Parietal lobe (tissue), 1 donor: ENCODE results near the gene HINT1. TPM values are rescaled to one million over a fixed set of nuclear protein-coding genes. Genes with fewer than 3 reads are reported as not detected.

Source experiments
- total RNA-seq: library from RNA; depleted of rRNA; stranded (reverse); fragments of >200 nt; gene quantifications from one replicate; pipeline ENCODE4 v1.2.3, GENCODE V29; 2014

Gene HINT1
- 133 TPM for total RNA-seq

GRCh38 chr5:131165119-131165727 lies at the start of gene HINT1:
TSS of gene HINT1 (minus strand) at chr5:131165256. CDS start at chr5:131165205, 51 bp downstream.

DNA sequence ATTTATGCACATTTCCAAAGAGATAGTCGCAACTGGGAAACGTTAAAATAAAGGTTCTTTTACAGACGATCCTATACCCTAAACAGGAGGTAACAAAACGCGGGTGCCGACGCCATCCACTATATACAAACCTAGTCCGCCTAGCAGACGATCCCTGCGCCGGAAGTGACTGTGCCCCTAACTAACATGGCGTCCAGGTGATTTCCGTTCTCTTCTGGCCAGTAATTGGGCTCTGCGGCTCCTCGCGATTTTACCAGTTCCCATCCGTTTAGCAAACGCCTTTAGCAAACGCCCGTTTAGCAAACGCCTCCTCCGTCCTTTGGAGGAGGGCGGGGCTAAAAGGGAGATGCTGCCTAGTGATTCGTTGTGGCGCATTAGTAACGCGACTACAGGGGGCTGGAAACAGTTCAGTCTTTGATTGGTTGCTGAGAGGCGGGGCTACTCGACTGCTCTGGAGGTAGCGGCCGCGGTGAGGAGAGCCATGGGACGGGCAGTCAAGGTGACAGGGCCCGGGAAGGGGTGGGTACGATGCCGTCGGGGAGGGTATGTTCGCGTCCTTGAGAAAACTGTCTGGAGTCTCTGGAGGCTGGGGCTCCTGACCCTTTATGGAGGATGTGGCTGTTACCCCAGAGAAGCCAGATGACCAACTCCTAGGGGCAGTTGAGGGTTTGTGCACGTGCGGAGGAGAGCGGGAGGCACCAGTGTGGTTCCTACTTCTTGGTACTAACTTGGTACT lies 5.7 kb upstream of the HINT1 start, which contains the start of gene LYRM7:
LYRM7 (plus strand) TSS at position 405 of the 736 bp plus-strand sequence; CDS start at position 482, 77 bp downstream.

Other genes starting within 250 kb of the HINT1 start
- gene LYRM7, start 5.7 kb upstream of the HINT1 start, total RNA-seq, result 21.6 TPM
- 84.8 TPM for gene CDC42SE2, start 98.8 kb upstream of the HINT1 start, total RNA-seq